ENCODE measurements around the gene NCAPG. TPM values are rescaled to one million over a fixed set of nuclear protein-coding genes. Genes with fewer than 3 reads are reported as not detected.
A peak's percentile ranks its signal among the peaks of the same experiment; 100 is the strongest.

The NCAPG gene
- total and polyA plus RNA-seq, 9 of the 15 experiments (the other 6 are each of a cell fraction or from before 2014, with no cell fraction given), result 25.6 to 102 (median 65.3) TPM

- TF ChIP-seq ZHX1 (conservative IDR thresholded peaks at IDR 0.05; ENCODE audit: low read length), result peak; percentile 99
- TF ChIP-seq THAP7 (CRISPR knock-in tag; IDR thresholded peaks at IDR 0.05), result no peak
- TF ChIP-seq HDAC1 (IDR thresholded peaks at IDR 0.05), result peak in 1 of 2 experiments; percentile 92; a peak in 2 of 4 replicates
- peak; percentile 97 for TF ChIP-seq E2F3 (CRISPR knock-in tag; IDR thresholded peaks at IDR 0.05)
- peak; percentile 98 for TF ChIP-seq SUPT5H (IDR thresholded peaks at IDR 0.05)
- no peak for TF ChIP-seq CLOCK (CRISPR knock-in tag; IDR thresholded peaks at IDR 0.05; ENCODE audit: borderline replicate concordance)
- peak; percentile 61 for TF ChIP-seq PKNOX1 (IDR thresholded peaks at IDR 0.05)
- no peak for TF ChIP-seq GATAD2A (IDR thresholded peaks at IDR 0.05)
- TF ChIP-seq HDAC2 (IDR thresholded peaks at IDR 0.05), result no peak
- TF ChIP-seq ZNF780A (CRISPR knock-in tag; IDR thresholded peaks at IDR 0.05), result no peak
- no peak for TF ChIP-seq ZNF124 (CRISPR knock-in tag; IDR thresholded peaks at IDR 0.05)
- peak; percentile 47; the same call in 1 of the 2 replicates for TF ChIP-seq ELF1 (tag; IDR thresholded peaks at IDR 0.05)
- TF ChIP-seq ZC3H11A (IDR thresholded peaks at IDR 0.05; ENCODE audit: low read depth, low read length), result no peak
- no peak for TF ChIP-seq BCL6 (CRISPR knock-in tag; IDR thresholded peaks at IDR 0.05)
- TF ChIP-seq CBX2 (IDR thresholded peaks at IDR 0.05; ENCODE audit: insufficient read depth, low read length, poor library complexity, severe bottlenecking), result no peak
- no peak for TF ChIP-seq HNRNPK (IDR thresholded peaks at IDR 0.05; ENCODE audit: low read depth, low read length, poor library complexity, severe bottlenecking)
- TF ChIP-seq CREB3L1 (IDR thresholded peaks at IDR 0.05; ENCODE audit: borderline replicate concordance, low read depth), result peak; percentile 98
- TF ChIP-seq SMARCA5 (IDR thresholded peaks at IDR 0.05), result no peak
- TF ChIP-seq RBM14 (IDR thresholded peaks at IDR 0.05; ENCODE audit: borderline replicate concordance, insufficient read depth, low read depth, low read length), result no peak
- TF ChIP-seq MAZ (CRISPR knock-in tag; conservative IDR thresholded peaks at IDR 0.05 in 1 of 2, IDR thresholded peaks at IDR 0.05 in 1 of 2), result peak in 1 of 2 experiments; percentile 69; a peak in 2 of 4 replicates
Observed at GRCh38 chr4:17810260-17811077, at the start of gene NCAPG, which contains the start of gene DCAF16 (continued).

All from K562 (cell line).